Activated naive CD8-positive, alpha-beta T cell treated with anti-CD3 and anti-CD28 coated beads, Interleukin-2, amount 50 U/mL, for 16 hours (primary cell): ENCODE data around the gene SRC.

Source experiments
- DNase-seq: peaks from one replicate; pipeline ENCODE4 v3.0.0-alpha.2; 2020; ENCODE audit warnings: low read depth, low spot score

SRC gene

DNA sequence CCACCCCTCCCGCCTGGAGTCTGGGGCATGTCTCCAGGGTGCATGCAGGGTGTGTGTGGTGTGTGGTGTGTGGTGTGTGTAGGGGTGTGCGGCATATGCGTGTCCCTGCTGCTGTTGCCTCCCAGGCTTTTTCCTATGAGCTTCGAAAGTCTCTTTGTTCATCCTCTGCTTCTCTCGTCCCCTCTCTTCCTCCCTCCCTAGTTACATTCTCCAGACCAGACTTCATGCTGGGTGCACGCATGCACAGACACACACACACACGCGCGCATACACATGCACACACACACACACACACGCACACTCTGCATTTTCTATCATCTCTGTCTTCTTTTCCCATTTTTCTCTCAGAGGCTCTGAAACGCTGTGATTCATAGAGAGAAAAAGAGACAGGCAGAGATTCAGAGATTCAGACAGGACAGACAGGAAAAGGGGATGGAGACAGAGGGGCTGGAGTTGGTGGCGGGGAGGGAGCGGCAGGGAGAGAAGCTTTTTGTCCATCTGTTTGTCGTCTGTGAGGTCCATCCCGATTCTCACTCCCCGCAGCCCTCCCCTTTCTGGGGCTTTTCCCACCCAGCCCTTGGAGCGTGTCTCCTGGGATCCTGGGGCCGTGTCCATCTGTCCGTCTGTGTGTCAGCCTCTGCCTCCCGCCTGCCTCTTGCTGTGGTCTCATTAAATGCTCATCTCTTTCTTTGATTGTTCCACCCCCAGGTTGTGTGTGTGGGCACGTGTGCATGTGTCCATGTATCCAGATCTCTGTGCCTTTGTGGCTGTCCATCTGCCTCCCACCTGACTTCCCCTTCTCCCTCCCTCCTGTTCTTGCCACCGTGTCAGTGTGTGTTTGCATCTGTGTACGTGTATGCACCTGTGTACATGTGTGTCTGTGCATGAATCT is 62.6 kb downstream of the SRC start:
- no peak for DNase-seq

DNA sequence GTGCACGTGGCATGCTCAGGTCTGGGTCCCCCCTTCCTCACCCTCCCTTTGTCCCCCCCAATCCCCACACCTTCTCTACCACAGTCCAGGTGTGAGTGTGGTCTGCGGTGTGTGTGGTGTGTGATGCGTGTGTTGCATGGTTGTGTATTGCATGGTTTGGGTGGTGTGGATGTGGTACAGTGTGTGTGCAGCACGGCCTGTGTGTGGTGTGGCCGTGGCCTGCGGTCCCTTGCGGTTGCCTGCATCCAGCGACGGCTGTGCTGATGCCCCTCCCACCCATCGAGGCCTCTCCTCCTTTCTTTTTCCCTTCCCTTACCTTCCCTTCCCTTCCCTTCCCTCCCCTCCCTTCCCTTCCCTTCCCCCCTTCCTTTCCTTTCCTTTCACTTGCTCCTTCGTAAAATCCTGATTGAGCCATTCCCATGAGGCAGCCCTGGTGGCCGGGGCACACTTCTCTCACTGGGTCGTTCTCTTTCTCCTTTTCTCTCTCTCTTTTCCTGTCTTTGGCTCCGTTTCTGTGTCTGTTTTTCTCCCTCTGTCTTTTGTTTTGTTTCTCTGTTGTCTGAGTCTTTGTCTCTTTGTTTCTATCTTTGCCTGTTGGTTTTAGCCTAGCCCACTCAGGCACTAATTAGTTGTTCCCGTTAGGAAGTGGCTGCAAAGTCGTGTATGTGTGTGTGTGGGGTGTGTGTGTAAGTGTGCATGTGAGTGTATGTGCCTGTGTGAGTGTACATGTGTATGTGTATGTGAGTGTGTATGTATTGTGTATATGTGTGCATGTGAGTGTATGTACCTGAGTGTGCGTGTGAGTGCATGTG is 65.7 kb downstream of the SRC start:
- no peak for DNase-seq

DNA sequence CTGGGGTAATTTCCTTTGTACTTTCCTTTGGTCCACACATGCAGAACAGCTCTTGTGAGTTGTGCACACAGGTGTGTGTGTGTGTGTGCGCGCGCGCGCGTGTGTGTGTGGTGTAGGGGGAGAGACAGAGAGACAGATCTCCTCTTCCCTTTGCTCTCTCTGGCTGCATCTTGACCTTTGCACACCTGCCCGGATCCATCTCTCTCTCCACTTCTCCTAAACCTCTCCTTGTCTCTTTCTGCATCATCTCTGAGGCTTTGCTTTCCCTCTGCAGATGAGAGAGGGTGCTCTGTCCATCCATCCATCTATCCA is 67.0 kb downstream of the SRC start:
- DNase-seq: no peak

DNA sequence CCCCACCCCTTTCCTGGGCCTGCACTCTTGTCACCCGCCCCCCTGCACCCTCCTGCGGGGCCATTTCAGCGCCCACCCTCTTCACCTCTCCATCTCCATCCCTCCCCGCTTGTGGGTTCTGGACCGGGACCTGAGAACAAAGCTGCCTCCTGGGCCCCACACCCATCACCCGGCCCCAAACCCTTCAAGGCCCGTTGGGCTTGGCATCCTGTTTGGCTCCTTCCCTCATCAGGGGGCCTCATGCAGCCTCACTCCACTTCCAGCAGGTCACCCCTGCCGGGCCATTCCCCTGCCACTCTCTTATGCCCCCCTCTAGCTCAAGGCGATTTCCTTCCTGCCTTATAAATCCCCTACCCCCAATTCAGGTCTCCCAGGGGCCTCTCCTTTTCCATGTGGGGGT is 67.4 kb downstream of the SRC start:
- DNase-seq: no peak

DNA sequence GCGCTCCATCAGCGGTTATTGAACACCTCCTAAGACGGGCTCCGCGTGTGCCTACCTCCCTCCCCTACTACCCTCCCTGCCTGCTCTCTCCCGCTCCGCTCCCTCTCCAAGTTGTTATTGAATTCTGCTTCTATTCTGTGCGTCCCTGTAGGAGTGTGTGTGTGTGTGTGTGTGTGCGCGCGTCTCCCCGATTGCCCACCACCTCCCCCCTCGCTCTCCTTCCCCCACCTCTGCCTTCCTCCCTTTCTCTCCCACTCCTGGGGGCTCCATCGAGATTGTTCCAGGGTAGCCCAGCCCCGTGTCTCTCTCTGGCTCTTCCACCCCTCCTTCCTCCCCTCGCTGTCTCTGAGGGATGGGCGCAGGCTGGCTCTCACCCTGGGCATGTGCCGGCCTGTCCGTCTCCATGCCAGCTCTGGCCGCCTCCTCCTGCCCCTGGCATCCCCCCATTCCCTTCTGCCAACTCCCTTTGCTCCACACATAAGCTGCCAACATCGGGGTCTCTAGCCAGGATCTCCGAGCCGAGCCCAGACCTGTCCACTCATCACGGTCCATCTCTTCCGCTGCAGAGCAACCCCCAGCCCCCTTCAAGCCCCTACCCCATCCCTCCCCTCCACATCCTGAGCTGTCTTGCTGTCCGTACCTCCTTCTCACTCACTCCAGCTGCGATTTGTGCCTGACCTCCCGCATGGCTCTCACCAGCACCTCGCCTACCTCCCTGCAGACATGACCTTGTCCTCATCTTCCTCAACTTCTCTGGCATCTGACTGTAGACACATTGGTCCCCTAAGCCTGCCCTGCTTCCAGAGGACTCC is 68.5 kb downstream of the SRC start:
- no peak for DNase-seq

DNA sequence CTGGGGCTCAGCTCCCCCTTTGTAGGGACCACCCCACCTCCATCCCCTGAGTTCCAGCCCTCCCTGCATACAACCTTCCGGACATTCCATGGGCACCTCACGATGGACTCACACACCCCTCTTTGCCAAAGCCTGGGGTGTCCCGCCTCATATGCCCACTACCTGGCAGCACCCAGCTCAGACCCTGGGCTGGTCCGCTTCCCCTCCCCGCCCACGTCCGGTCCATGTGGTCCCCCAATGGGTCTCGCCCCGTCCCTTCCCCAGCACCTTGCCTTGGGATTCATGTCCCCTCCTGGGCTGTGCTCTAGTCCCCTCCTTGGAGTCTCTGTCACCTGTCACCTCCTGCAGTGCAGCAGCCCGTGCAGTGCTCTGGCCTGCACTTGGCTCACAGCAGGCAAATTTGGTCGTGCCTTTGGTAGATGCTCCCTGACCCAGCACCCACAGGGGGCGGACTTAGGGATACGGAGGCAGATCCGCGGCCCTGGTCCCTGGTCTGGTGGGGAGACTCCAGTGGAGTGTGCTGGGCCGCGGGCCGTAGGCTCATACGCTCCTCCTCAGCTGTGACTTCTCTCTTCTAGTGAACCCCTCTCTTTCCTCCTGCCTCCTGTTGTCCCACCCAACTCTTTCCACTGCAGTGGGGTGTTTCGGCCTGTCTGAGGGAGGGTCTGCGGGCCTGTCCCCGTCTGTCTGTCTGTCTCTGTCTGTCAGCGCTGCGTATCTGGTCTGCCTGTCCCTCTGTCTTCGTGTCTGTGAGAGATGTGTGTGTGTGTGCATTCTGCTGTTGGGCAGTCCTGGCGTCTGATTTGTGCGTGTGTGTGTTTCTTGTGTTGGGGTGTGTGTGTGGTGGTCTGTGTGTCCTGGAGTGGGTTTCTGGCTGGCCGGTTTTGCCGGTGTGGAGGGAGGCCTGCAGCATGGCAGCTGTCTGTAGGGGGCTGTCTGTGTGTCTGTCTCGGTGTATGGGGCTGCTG is 69.5 kb downstream of the SRC start:
- DNase-seq: no peak

DNA sequence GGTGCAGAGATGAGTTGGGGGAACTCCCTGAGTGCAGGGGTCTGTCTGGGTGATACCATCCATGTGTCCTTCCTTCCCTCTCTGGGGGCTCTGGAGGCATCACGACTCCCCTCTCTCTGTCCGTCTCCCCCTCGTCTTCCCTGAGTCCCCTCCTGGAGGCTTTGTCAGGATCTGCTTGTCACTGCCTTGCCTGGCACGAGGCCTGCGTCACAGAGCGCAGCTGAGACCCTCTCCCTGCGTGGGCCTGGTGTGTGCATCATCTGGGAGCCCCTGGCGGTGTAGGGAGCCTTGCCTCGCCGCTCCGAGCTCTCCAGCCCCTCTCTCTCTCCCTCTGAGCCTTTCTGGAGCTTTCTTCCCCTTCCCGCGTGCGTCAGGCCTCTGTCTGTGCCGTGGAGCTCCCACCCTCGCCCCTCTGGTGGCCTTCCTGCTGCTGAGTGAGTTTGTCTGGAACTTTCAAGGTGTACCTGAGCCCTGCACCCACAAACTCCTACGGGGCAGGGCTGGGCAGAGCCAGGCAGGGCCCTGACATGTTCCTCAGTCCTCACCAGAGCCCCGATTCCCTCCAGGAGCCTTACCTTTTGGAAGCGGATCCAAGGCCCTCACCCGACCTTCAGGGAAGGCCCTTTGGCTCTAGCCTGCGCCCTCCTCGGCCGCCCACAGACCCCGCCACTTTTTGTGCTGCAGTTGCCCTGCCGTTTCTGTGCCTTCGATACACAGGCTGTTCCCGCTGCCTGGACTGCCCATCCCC is 70.3 kb downstream of the SRC start:
- no peak for DNase-seq

DNA sequence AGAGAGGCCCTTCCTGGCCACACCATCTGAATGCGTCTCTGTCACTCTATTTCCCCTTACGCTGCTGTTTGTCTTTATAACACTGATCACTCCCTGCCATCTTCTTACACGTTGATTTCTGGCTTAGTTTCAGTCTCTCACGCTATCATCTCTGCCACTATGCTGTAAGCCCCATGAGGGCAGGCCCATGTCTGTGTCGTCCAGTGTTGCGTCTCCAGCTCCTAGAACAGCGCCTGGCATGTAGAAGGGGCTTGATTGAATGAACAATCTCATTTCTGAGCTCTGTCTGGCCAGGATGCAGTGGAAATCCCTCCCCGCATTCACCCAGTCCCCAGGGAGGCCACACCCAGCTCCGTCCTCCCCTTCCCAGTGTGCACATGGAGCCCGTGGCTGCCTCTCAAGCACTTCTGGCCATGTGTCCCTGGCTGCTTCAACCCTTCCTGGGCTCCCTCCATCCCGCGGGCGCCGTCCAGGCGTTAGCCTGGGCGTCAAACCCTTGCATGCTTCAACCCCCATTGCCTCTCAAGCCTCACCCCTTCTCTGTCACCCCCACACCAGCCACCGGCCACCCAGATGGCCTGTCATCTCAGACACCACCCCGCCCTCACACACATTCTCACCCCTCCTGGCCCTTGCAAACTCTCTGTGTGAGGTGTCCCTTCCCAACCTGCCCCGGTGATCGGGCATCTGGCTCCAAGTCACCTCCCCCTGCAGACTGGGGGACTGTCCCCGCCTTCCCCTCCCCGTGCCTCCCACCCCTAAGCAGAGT is 71.1 kb downstream of the SRC start:
- no peak for DNase-seq

DNA sequence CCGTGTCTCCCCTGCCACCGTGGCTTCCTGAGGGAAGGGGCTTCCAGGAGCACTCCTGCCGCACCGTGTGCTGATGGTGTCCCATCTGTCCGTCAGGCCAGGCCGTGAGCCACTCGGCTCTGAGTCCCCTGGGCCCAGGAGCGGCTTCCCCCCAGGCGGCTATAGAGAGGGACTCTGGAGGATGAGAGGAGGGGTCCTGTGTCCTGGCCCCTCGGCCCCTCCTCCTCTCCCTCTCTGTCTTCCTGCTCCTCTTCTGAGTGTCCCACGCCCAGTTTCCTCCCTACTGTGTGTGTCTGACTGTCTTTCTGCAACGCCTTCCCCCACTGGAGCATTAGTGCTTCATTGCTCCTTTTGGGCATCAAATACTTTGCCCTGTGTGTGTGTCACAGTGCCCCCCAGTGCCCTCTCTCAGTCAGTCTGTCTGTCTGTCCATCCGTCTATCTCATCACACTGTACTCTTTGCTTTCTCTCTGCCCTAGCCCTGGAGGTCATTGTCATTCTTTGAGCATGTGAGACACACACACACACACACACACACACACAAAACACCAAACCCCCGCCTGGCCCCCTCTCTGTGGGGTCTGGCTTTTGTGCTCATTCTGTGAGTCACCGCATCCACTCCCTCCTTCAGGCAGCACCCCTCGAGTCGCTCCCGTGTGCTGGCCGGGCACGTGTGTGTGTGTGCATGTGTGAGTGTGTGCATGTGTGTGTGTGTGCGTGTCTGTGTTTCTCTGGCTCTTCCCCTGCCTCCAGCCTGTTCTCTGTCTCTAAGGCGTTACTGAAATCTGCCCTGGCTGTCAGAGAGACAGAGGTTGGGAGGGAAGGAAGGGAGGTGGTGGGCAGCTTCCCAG is 71.9 kb downstream of the SRC start:
- no peak for DNase-seq

DNA sequence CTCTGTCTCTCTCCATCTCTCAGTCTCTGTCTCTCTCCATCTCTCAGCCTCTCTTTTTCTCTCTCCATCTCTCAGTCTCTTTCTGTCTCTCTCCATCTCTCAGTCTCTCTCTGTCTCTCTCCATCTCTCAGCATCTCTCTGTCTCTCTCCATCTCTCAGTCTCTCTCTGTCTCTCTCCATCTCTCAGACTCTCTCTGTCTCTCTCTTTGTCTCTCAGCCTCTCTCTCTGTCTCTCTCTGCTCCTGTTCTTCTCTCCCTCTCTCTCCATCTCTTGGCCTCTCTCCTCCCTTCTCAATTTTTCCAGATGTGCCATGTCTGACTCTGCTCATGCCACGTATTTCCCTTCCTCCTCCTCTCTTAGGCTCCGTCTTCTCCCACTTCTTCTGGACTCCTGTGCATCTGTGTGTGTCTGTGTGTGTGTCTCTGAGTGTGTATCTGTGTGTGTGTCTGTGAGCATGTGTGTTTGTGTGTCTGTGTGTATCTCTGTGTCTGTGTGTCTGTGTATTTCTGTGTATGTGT is 72.7 kb downstream of the SRC start:
- no peak for DNase-seq

DNA sequence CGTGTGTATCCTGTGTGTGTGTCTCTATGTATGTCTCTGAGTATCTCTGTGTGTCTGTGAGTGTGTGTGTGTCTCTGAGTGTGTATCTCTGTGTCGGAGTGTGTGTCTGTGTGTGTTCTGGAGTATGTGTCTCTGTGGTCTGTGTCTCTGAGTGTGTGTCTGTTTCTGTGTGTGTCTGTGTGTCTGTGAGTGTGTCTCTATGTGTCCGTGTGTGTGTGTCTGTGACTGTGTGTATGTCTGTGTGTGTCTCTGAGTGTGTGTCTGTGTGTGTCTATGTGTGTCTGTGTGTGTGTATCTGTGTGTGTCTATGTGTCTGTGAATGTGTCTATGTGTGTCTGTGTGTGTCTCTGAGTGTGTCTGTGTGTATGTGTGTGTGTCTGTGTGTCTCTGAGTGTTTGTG is 73.4 kb downstream of the SRC start:
- no peak for DNase-seq

DNA sequence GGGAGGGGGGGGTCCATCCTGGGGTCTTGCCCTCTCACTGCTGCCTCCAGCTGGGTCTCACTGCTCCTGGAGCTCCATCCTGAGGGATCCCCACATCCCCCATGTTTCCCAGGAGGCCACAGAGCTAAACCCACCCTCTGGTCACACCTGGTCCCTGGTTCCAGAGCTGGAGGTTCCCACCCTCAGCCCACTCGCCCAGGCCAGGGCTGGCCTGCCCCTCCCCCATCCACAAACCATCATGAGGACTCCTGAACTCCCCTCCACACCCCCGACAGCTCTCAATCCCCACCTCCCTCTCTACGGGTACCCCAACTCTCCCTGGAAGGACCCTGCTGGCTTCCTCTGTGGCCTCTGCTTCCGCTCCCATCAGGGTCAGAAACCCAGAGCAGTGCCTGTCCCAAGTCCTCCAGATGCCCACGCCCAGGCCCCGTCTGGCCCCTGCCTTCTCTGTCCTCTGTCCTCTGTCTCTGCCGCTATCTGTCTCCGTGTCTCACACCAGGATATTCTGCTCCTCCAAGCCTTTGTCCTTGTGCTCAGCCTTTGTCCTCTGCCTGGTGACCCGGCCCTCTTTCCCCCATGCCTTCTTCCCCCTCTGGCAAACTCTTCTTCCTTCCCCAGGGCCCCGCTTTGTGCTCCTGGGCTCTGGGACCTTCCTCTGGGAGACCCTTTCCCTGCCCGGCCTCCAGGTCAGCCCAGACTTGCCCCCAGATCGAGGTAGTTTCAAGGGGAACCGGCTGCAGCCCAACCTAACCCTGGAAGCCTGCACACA is 74.0 kb downstream of the SRC start:
- no peak for DNase-seq

DNA sequence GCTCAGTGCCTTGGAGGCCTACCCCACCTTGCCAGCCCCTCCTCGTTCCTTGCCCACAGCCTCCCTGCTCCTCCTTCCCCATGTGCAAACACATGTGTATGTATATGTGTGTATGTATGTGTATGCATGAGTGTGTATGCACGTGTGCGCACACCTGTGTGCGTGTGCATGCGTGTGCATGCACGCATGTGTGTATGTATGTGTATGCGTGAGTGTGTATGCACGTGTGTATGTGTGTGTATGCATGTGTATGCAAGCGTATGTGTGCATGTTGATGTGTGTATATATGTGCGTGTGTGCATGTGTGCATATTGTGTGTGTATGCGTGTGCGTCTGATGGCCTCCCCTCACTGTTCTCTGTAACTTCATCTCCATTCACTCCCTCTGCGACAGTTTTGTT is 74.7 kb downstream of the SRC start:
- DNase-seq: no peak

DNA sequence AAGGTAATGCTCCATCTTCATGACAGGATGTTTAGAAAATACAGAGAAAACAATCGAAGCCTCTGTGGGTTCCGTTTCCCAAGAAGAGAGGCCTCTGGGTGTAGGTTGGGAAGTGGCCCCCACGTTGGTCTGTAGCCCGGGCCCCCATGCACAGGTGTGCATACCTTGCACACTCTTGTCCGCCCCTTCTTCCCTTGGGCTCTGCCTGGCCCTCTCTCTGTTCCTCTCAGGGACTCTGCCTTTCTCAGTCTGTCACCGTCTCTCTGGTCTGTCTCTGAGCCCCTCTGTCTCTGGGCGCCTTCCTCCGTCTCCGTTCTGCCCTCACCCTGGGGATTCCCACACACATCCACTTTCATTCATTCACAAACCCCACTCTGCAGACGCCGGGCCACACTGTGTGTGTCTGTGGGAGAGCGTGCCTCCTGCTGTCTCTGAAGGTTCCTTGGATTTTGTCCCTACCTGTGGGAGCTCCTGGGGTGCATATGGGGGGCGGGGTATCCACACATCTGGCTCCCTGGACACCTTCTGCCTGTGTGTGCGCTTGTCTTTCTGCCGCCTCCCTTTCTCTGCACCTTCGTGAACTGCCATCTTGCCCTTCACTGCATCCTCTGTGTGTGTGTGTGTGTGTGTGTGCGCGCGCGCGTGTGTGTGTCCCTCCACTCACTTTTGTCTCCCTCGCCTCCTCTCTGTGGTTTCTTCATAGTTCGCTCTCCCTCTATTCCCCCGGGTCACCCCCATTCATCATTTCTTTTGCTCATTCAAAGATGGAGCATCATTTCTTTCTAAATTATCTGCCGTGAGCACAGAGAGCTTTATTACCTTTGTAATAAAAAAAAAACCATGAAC is 75.3 kb downstream of the SRC start:
- no peak for DNase-seq

DNA sequence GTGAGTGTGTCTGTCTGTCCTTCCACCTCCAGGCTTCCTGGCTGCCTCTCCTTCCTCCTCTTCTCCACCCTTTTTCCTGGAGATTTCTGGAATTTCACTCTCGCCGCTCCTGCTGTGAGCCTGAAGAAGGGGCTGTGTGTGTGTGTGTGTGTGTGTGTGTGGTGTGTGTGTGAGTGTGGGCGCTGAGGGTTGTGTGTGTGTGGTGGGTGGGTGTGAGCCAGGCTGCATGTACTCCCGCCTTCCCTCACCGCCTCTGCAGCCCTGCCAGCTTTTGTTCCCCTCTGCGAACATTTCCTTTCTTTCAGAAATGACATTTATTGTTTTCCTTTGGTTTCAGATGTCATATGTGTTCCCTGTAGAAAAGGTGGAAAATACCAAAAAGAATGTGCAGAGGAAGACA is 76.0 kb downstream of the SRC start:
- DNase-seq: no peak

DNA sequence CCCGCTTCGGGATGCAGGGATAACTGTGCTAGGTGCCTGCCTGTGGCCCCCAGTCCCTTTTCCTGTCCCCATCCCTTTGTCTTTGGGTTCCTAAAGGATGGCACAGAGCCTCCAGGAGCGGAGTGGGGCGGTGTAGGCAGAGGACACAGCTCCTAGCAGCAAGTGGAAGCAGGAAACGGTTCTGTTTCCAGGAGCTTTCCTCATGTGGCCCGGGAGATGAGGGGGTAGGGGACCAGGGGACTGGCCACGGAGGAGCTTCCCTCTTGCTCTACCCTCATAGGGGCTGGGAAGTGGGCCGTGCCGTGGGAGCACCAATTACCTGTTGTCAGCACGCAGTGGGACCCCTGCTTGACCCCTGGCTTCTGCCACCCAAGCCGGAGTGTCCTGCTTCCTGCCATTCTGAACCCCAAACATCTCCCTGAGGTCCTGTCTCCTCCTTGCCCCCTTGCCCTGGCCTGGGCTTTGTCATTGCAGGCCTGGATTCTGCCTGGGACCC is 76.9 kb downstream of the SRC start:
- no peak for DNase-seq

DNA sequence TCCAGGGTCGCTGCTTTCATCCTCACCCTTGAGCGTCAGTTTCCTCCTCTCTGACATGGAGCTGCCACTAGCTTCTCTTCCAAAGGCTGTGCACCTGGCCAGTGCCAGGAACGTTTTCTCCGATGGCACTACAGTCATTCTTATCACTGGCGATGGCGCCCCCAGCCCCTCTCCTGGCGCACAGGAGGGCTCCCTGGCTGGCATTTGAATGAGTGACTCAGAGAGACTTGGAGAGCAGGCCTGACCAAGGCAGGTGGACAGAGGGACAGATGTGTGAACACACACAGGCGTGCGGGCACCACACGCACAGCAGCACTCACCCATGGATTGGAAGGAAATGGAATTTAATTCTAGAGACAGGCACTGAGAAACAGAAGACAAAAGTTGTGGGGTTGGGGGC is 77.6 kb downstream of the SRC start:
- DNase-seq: no peak
